GM21576 (cell line): ENCODE data around the gene SMIM33.
"Not testable (repeated sequence)": the region's sequence is repeated elsewhere in the genome, so short reads cannot be mapped to it uniquely, and the experiment has no call there.

Experiments used
- ATAC-seq: cut with Tn5 transposase; IDR thresholded peaks from one replicate; pipeline ENCODE4 v1.9.1; 2021; ENCODE audit warnings: mild to moderate bottlenecking, moderate library complexity; ENCODE audit not compliant: unreplicated experiment

SMIM33 gene

GRCh38 chr5:139470821-139471300 lies at the start of gene SMIM33:
TSS of gene SMIM33 (plus strand) at chr5:139471004. CDS start at chr5:139471122, 118 bp downstream.
- no peak for ATAC-seq

GRCh38 chr5:139422307-139422893 lies 48.4 kb upstream of the SMIM33 start:
- no peak for ATAC-seq

- no peak for ATAC-seq
Observed at GRCh38 chr5:139425497-139425896, 45.3 kb upstream of the SMIM33 start.

GRCh38 chr5:139426203-139426885 lies 44.5 kb upstream of the SMIM33 start:
- ATAC-seq, result no peak

- ATAC-seq, result no peak
Observed at GRCh38 chr5:139430015-139430414, 40.8 kb upstream of the SMIM33 start.

GRCh38 chr5:139431706-139432105 lies 39.1 kb upstream of the SMIM33 start:
- ATAC-seq, result no peak

GRCh38 chr5:139435676-139436075 lies 35.1 kb upstream of the SMIM33 start:
- no peak for ATAC-seq

- no peak for ATAC-seq
Observed at GRCh38 chr5:139438707-139439012, 32.1 kb upstream of the SMIM33 start.

- ATAC-seq, result peak; percentile 89
Observed at GRCh38 chr5:139439013-139439903, 31.5 kb upstream of the SMIM33 start, which contains the start of gene DNAJC18. TSS of gene DNAJC18 (minus strand) at chr5:139439525. CDS start at chr5:139439445, 80 bp downstream.

GRCh38 chr5:139440416-139440815 lies 30.4 kb upstream of the SMIM33 start:
- ATAC-seq, result not testable (repeated sequence)

- ATAC-seq, result no peak
Observed at GRCh38 chr5:139443831-139444453, 26.9 kb upstream of the SMIM33 start.

GRCh38 chr5:139445325-139446170 lies 25.3 kb upstream of the SMIM33 start:
- no peak for ATAC-seq

- ATAC-seq, result no peak
Observed at GRCh38 chr5:139446956-139447779, 23.6 kb upstream of the SMIM33 start.

- ATAC-seq, result no peak
Observed at GRCh38 chr5:139451176-139451575, 19.6 kb upstream of the SMIM33 start.

GRCh38 chr5:139451878-139452660 lies 18.7 kb upstream of the SMIM33 start:
- ATAC-seq, result no peak

- no peak for ATAC-seq
Observed at GRCh38 chr5:139453683-139454567, 16.9 kb upstream of the SMIM33 start.

GRCh38 chr5:139454568-139455290 lies 16.1 kb upstream of the SMIM33 start:
- ATAC-seq, result no peak
